Body of pancreas (tissue), 4 donors: ENCODE results near the gene APMAP.

Source experiments
- CTCF ChIP-seq, 7 experiments: fragments of 450-650 bp in 4 of 7; fragments of 200-600 bp in 3 of 7; sonication (generic) in 3 of 7; IDR thresholded peaks; one replicate each; pipeline ENCODE4 v1.5.1; 2016 to 2019; ENCODE audit warnings: antibody characterized with exemption in 7 of 7
- POLR2A ChIP-seq, 3 donors: fragments of 450-650 bp; IDR thresholded peaks; one replicate each; pipeline ENCODE4 v1.6.1; 2016; ENCODE audit warnings: antibody characterized with exemption in 3 of 3, mild to moderate bottlenecking in 2 of 3

- TF ChIP-seq CTCF (IDR thresholded peaks at IDR 0.05): no peak
- no peak for TF ChIP-seq POLR2A (IDR thresholded peaks at IDR 0.05)
Measured at GRCh38 chr20:25036331-25036936, 43.9 kb upstream of the APMAP start.
